Lower leg skin (tissue), 3 donors: Measurements from ENCODE around the gene TM4SF5.

Experiments
- CTCF ChIP-seq, 3 donors: fragments of 450-650 bp; IDR thresholded peaks; one replicate each; pipeline ENCODE4 v1.5.1; 2016; ENCODE audit warnings: antibody characterized with exemption in 3 of 3, mild to moderate bottlenecking in 3 of 3, moderate library complexity in 2 of 3
- POLR2A ChIP-seq, 2 donors: fragments of 450-650 bp; IDR thresholded peaks; one replicate each; pipeline ENCODE4 v1.6.1; 2016 to 2017; ENCODE audit warnings: antibody characterized with exemption in 2 of 2, mild to moderate bottlenecking in 1 of 2, moderate library complexity in 1 of 2

GRCh38 chr17:4748686-4749085, 23.0 kb upstream of the TM4SF5 start:
- TF ChIP-seq CTCF (IDR thresholded peaks at IDR 0.05), result no peak
- TF ChIP-seq POLR2A (IDR thresholded peaks at IDR 0.05), result no peak
